Measurements from ENCODE around the gene TCF23. TPM values are rescaled to one million over a fixed set of nuclear protein-coding genes. Genes with fewer than 3 reads are reported as not detected.

The TCF23 gene
- total RNA-seq, 2 experiments from 2014 or later: not detected

DNA sequence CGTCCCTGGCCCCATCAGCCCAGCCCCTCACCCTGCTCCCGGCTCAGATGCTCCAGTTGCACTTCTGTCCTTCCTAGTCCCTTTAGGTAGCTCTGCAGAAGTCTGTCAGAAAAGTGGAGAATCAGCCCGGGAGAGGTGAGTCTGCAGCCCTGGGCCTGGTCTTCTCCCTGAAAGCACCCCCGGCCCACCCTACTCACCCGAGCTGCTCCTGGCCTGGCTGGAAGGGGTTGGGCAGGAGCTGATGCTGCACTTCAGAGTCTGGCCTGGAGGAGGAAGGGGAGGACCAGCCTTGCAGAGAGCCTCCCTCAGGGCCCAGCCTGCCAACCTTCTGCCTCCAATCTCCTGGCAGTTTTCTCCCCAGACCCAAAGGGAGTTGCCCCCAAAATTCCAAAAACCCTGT lies 46.5 kb upstream of the TCF23 start:
- no peak overlapping the region for H3K27ac Mint-ChIP-seq
- DNase-seq (no peak), ATAC-seq (ENCODE audit: poor library complexity) (no peak)
- Histone ChIP-seq H3K4me3 (ENCODE audit: low read length) (no peak overlapping the region), H3K36me3 (ENCODE audit: insufficient read depth, low read length) (peaks cover 2% of the 10 kb centered on the region), H3K27me3 (ENCODE audit: control insufficient read depth in 1 of 2, insufficient read depth in 2 of 2, low read length in 2 of 2) (no peaks in the 10 kb centered on the region), H3K4me1 (ENCODE audit: insufficient read depth, low read length) (no peaks in the 10 kb centered on the region), H3K9me3 (ENCODE audit: control insufficient read depth in 1 of 2, insufficient read depth in 1 of 2, low read length in 2 of 2) (no peaks in the 10 kb centered on the region), H3K27ac (ENCODE audit: low read depth in 1 of 2, low read length in 2 of 2) (no peak overlapping the region)
- no peaks in the 10 kb centered on the region for H3K9me3 Mint-ChIP-seq
- intact Hi-C loops (cut with DNase I, micrococcal nuclease): loop anchor here in 1 of 2 experiments (5.0 kb wide), 1 partner anchor 80 kb away; no protein-coding TSS in a partner anchor
- H3K27me3 Mint-ChIP-seq: peaks cover 10% of the 10 kb centered on the region
- no peaks in the 10 kb centered on the region for H3K4me1 Mint-ChIP-seq (ENCODE audit: low read depth)
- ChIA-PET POLR2A (no interaction called here), CTCF (no interaction called here)
- peaks cover 7% of the 10 kb centered on the region for H3K36me3 Mint-ChIP-seq (ENCODE audit: low read depth)
- H3K4me3 Mint-ChIP-seq: no peak overlapping the region
- TF ChIP-seq, protein P1, sequence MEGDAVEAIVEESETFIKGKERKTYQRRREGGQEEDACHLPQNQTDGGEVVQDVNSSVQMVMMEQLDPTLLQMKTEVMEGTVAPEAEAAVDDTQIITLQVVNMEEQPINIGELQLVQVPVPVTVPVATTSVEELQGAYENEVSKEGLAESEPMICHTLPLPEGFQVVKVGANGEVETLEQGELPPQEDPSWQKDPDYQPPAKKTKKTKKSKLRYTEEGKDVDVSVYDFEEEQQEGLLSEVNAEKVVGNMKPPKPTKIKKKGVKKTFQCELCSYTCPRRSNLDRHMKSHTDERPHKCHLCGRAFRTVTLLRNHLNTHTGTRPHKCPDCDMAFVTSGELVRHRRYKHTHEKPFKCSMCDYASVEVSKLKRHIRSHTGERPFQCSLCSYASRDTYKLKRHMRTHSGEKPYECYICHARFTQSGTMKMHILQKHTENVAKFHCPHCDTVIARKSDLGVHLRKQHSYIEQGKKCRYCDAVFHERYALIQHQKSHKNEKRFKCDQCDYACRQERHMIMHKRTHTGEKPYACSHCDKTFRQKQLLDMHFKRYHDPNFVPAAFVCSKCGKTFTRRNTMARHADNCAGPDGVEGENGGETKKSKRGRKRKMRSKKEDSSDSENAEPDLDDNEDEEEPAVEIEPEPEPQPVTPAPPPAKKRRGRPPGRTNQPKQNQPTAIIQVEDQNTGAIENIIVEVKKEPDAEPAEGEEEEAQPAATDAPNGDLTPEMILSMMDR (IDR thresholded peaks at IDR 0.05): no peak

- Histone ChIP-seq H3K36me3 (ENCODE audit: insufficient read depth, low read length) (no peaks in the 10 kb centered on the region), H3K4me1 (ENCODE audit: insufficient read depth, low read length) (no peaks in the 10 kb centered on the region), H3K4me3 (ENCODE audit: low read length) (no peak overlapping the region), H3K27ac (ENCODE audit: low read depth in 1 of 2, low read length in 2 of 2) (no peak overlapping the region), H3K27me3 (ENCODE audit: control insufficient read depth in 1 of 2, insufficient read depth in 2 of 2, low read length in 2 of 2) (no peaks in the 10 kb centered on the region), H3K9me3 (ENCODE audit: control insufficient read depth in 1 of 2, insufficient read depth in 1 of 2, low read length in 2 of 2) (no peaks in the 10 kb centered on the region)
- DNase-seq: no peak
- CTCF ChIA-PET: interaction anchor here (0.5 to 1.8 kb wide), 2 partner anchors 19 to 64 kb away, joined by 3 to 4 read pairs; no protein-coding TSS in a partner anchor
- TF ChIP-seq, protein P1 (IDR thresholded peaks at IDR 0.05): no peak
- no peaks in the 10 kb centered on the region for H3K4me1 Mint-ChIP-seq (ENCODE audit: low read depth)
- no peaks in the 10 kb centered on the region for H3K9me3 Mint-ChIP-seq
- no peaks in the 10 kb centered on the region for H3K36me3 Mint-ChIP-seq (ENCODE audit: low read depth)
- intact Hi-C loops (cut with DNase I, micrococcal nuclease): no loop called here
- POLR2A ChIA-PET: no interaction called here
- peaks cover 19% of the 10 kb centered on the region for H3K27me3 Mint-ChIP-seq
- ATAC-seq (ENCODE audit: poor library complexity): no peak
- no peak overlapping the region for H3K27ac Mint-ChIP-seq
- H3K4me3 Mint-ChIP-seq: no peak overlapping the region
Observed at GRCh38 chr2:27105981-27106380, 42.8 kb upstream of the TCF23 start.

DNA sequence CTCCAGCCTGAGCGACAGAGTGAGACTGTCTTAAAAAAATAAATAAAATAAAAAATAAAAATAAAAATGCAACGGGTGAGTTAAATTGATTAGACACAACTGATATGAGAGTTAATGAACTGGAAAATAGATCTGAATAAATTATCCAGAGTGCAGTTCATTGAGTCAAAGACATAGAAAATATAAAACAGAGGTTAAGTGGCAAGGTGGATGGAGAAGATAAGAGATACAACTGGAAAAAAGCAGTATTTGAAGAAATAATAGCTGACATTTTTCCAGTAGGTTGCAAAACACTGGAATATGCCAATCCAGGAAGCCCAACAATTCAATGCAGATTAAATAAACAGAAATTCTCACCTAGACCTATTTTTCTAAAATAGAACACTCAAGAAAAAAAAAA lies 40.6 kb upstream of the TCF23 start:
- ChIA-PET POLR2A (no interaction called here), CTCF (interaction anchor here (0.7 kb wide), 2 partner anchors 32 to 35 kb away, joined by 3 read pairs; no protein-coding TSS in a partner anchor)
- no peaks in the 10 kb centered on the region for H3K36me3 ChIP-seq (ENCODE audit: insufficient read depth, low read length)
- Mint-ChIP-seq H3K27ac (no peak overlapping the region), H3K36me3 (ENCODE audit: low read depth) (no peaks in the 10 kb centered on the region), H3K4me3 (no peak overlapping the region), H3K27me3 (peaks cover 19% of the 10 kb centered on the region), H3K4me1 (ENCODE audit: low read depth) (no peaks in the 10 kb centered on the region), H3K9me3 (no peaks in the 10 kb centered on the region)
- H3K4me1 ChIP-seq (ENCODE audit: insufficient read depth, low read length): no peaks in the 10 kb centered on the region
- H3K27ac ChIP-seq (ENCODE audit: low read depth in 1 of 2, low read length in 2 of 2): no peak overlapping the region
- H3K4me3 ChIP-seq (ENCODE audit: low read length): no peak overlapping the region
- H3K27me3 ChIP-seq (ENCODE audit: control insufficient read depth in 1 of 2, insufficient read depth in 2 of 2, low read length in 2 of 2): no peaks in the 10 kb centered on the region
- ATAC-seq (ENCODE audit: poor library complexity) (no peak), DNase-seq (no peak)
- intact Hi-C loops (cut with DNase I, micrococcal nuclease): no loop called here
- no peaks in the 10 kb centered on the region for H3K9me3 ChIP-seq (ENCODE audit: control insufficient read depth in 1 of 2, insufficient read depth in 1 of 2, low read length in 2 of 2)
- TF ChIP-seq, protein P1 (IDR thresholded peaks at IDR 0.05): no peak
